ENCODE data around the gene EGLN1.

- no peak for TF ChIP-seq POLR2AphosphoS5 (IDR thresholded peaks at IDR 0.05)
- TF ChIP-seq, protein P1, sequence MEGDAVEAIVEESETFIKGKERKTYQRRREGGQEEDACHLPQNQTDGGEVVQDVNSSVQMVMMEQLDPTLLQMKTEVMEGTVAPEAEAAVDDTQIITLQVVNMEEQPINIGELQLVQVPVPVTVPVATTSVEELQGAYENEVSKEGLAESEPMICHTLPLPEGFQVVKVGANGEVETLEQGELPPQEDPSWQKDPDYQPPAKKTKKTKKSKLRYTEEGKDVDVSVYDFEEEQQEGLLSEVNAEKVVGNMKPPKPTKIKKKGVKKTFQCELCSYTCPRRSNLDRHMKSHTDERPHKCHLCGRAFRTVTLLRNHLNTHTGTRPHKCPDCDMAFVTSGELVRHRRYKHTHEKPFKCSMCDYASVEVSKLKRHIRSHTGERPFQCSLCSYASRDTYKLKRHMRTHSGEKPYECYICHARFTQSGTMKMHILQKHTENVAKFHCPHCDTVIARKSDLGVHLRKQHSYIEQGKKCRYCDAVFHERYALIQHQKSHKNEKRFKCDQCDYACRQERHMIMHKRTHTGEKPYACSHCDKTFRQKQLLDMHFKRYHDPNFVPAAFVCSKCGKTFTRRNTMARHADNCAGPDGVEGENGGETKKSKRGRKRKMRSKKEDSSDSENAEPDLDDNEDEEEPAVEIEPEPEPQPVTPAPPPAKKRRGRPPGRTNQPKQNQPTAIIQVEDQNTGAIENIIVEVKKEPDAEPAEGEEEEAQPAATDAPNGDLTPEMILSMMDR (IDR thresholded peaks at IDR 0.05), result no peak
- no peak for TF ChIP-seq POLR2A (IDR thresholded peaks at IDR 0.05)
- TF ChIP-seq EP300 (IDR thresholded peaks at IDR 0.05), result no peak
Observed at GRCh38 chr1:231347961-231348360, 74.1 kb downstream of the EGLN1 start.

Measured in gastroesophageal sphincter (tissue), 3 donors.